SK-N-SH (cell line): ENCODE measurements around the gene PSMD13. TPM values are rescaled to one million over a fixed set of nuclear protein-coding genes. Genes with fewer than 3 reads are reported as not detected.
"Not testable (repeated sequence)": the region's sequence is repeated elsewhere in the genome, so short reads cannot be mapped to it uniquely, and the experiment has no call there.

Experiments used
- CTCF ChIA-PET: fragments of 300-600, 350-600 bp; formaldehyde crosslinking; extraction: SDS; loops from one replicate; lab custom pipeline; 2021; lab: Yijun Ruan, JAX
- POLR2A ChIA-PET: fragments of 350-600 bp; sonication (Branson Sonifier 250); formaldehyde crosslinking; extraction: SDS; loops from one replicate; lab custom pipeline; 2020; ENCODE audit warnings: antibody characterized with exemption, inconsistent platforms; lab: Yijun Ruan, JAX
- DNase-seq: peaks from one replicate; pipeline ENCODE4 v3.0.0; 2012
- H2AFZ ChIP-seq: fragments of 200-600 bp; sonication (generic); 2 replicates; pipeline ENCODE4 v1.8.1; 2016; ENCODE audit warnings: antibody characterized with exemption, mild to moderate bottlenecking, low read depth
- H3F3A ChIP-seq: fragments of 200-600 bp; sonication (generic); replicated peaks from 2 replicates; pipeline ENCODE3; 2016; ENCODE audit warnings: antibody characterized with exemption, mild to moderate bottlenecking; ENCODE audit not compliant: insufficient read depth
- H3K27ac ChIP-seq, 2 experiments: fragments of 200-500 bp in 1 of 2; fragments of 200-600 bp in 1 of 2; sonication (Bioruptor generic) in 1 of 2; sonication (generic), shearing (Covaris generic) in 1 of 2; 2 replicates each; pipeline versions ENCODE4 v1.5.1 to v1.6.1; 2014 to 2016; ENCODE audit warnings: low read depth in 2 of 2, inconsistent platforms in 1 of 2, low read length in 1 of 2, mild to moderate bottlenecking in 1 of 2, mixed read lengths in 1 of 2
- H3K27me3 ChIP-seq: fragments of 200-600 bp; sonication (generic), shearing (Covaris generic); 2 replicates; pipeline ENCODE4 v1.6.1; 2016; ENCODE audit warnings: mixed run types; ENCODE audit not compliant: insufficient read depth
- H3K36me3 ChIP-seq, 2 experiments: fragments of 200-500 bp in 1 of 2; fragments of 200-600 bp in 1 of 2; sonication (Bioruptor generic) in 1 of 2; sonication (generic) in 1 of 2; replicated peaks in 1 of 2; 2 replicates each; pipeline versions ENCODE3 to v1.5.1; 2014 to 2016; ENCODE audit warnings: low read length in 1 of 2, mild to moderate bottlenecking in 1 of 2; ENCODE audit not compliant: insufficient read depth in 2 of 2, control insufficient read depth in 1 of 2
- H3K4me1 ChIP-seq, 2 experiments: fragments of 200-500 bp in 1 of 2; fragments of 200-600 bp in 1 of 2; sonication (Bioruptor generic) in 1 of 2; sonication (generic), shearing (Covaris generic) in 1 of 2; 2 replicates each; pipeline versions ENCODE4 v1.5.1 to v1.6.1; 2014 to 2016; ENCODE audit warnings: low read depth in 1 of 2, low read length in 1 of 2, mixed run types in 1 of 2; ENCODE audit not compliant: insufficient read depth in 2 of 2, control insufficient read depth in 1 of 2
- H3K4me2 ChIP-seq: fragments of 200-600 bp; sonication (generic), shearing (Covaris generic); 2 replicates; pipeline ENCODE4 v1.6.1; 2017; ENCODE audit warnings: mixed run types
- H3K4me3 ChIP-seq, 2 experiments: fragments of 200-500 bp in 1 of 2; fragments of 200-600 bp in 1 of 2; sonication (Bioruptor generic) in 1 of 2; sonication (generic), shearing (Covaris generic) in 1 of 2; 2 replicates each; pipeline versions ENCODE4 v1.5.1 to v1.8.1; 2014 to 2016; ENCODE audit warnings: low read depth in 2 of 2, inconsistent platforms in 1 of 2, low read length in 1 of 2, mild to moderate bottlenecking in 1 of 2, mixed read lengths in 1 of 2, moderate library complexity in 1 of 2
- H3K79me2 ChIP-seq: fragments of 200-600 bp; sonication (generic); 2 replicates; pipeline ENCODE4 v1.8.1; 2017; ENCODE audit warnings: mild to moderate bottlenecking; ENCODE audit not compliant: insufficient read depth
- H3K9ac ChIP-seq: fragments of 200-600 bp; sonication (generic); 2 replicates; pipeline ENCODE4 v1.6.1; 2017; ENCODE audit warnings: mixed run types
- H3K9me2 ChIP-seq: fragments of 200-600 bp; sonication (generic); 2 replicates; pipeline ENCODE4 v1.6.1; 2017; ENCODE audit warnings: mixed run types
- H3K9me3 ChIP-seq: fragments of 200-600 bp; sonication (generic); 2 replicates; pipeline ENCODE4 v1.6.1; 2017; ENCODE audit warnings: mixed run types, mild to moderate bottlenecking, moderate library complexity
- H4K20me1 ChIP-seq: fragments of 200-600 bp; sonication (generic); 2 replicates; pipeline ENCODE4 v1.6.1; 2017; ENCODE audit warnings: mild to moderate bottlenecking, mixed run types; ENCODE audit not compliant: insufficient read depth
- RAD21 ChIP-seq: IDR thresholded peaks from 2 replicates; pipeline ENCODE4 v1.6.1; 2012; ENCODE audit warnings: mild to moderate bottlenecking, low read length
- SMC3 ChIP-seq: IDR thresholded peaks from 2 replicates; pipeline ENCODE4 v1.6.1; 2012; ENCODE audit warnings: low read depth, low read length, improper control_type of control experiment
- WGBS: methylation state at CpG from one replicate; pipeline ENCODE4 v1.1.6; 2017; ENCODE audit warnings: low lambda C conversion rate; 5-methylcytosine and 5-hydroxymethylcytosine counted together
- polyA plus RNA-seq, 3 experiments: library from polyadenylated mRNA; depleted of rRNA; stranded (reverse); fragments of >200 nt; gene quantifications; 2 replicates each; pipeline ENCODE4 v1.2.3, GENCODE V29; 2012
- TF ChIP-seq, protein P1 (sequence below): fragments of 200-600 bp; sonication (generic); IDR thresholded peaks from 2 replicates; pipeline ENCODE4 v1.6.1; 2017; ENCODE audit warnings: antibody characterized with exemption, mild to moderate bottlenecking, moderate library complexity

Gene PSMD13
- polyA plus RNA-seq, 1 of the 3 experiments (the other 2 are of a cell fraction), result 196 TPM

GRCh38 chr11:190546-190945, 46.2 kb upstream of the PSMD13 start:
- H3K4me2 ChIP-seq, H3K36me3 ChIP-seq, H3K27ac ChIP-seq, H3K9me3 ChIP-seq, H3K4me3 ChIP-seq, H3K4me1 ChIP-seq, H3F3A ChIP-seq, H4K20me1 ChIP-seq, DNase-seq, H2AFZ ChIP-seq, H3K79me2 ChIP-seq, H3K9ac ChIP-seq, H3K9me2 ChIP-seq, POLR2A ChIA-PET, CTCF ChIA-PET, H3K27me3 ChIP-seq: not testable (repeated sequence)
- 58% methylated on average over 5 of the region's 5 CpGs for WGBS

DNA sequence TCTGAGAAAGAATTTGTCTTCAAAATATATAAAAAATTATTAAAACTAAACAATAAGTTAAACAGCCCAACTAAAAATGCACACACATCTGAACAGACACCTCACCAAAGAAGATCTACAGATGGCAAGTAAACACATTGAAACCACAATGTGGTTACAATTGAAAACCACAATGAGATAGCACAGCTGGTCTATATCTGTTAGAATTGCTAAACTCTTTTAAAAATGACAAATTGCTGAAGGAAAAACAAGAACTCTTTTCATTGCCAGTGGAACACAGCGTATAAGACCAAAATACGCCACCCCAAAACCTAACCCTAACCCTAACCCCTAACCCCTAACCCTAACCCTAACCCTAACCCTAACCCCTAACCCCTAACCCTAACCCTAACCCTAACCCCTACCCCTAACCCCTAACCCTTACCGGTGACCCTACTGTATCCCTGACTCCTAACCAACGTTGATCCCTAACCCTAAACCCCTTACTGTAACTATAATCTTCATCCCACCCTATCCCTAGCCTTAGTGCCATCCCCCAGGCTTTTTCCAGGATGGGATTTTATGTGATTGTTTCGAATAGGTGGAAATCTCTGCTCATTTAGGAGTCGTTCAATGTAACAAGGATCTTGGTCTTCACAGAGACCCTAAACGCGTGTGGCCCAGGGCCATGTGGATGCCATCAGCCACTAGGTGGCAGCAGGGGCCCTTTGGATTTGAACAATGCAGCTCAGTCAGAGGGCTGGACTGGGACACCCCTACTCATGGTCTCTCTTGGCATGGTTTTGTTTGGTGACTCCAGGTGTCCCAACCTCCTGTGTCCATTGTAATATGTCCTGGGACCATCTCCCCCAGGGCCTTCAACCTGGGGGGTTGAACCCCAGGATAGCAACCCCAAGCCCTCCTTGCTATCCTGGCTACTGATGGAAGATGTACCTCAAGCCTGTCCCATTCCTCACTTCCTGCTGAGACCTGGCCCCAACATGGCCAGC, 45.0 kb upstream of the PSMD13 start:
- H3K4me2 ChIP-seq, H3F3A ChIP-seq, H3K4me3 ChIP-seq, H3K79me2 ChIP-seq, POLR2A ChIA-PET, H3K4me1 ChIP-seq, H2AFZ ChIP-seq, H4K20me1 ChIP-seq, H3K27ac ChIP-seq, H3K27me3 ChIP-seq, DNase-seq, H3K9me3 ChIP-seq, CTCF ChIA-PET, H3K9me2 ChIP-seq, H3K36me3 ChIP-seq, H3K9ac ChIP-seq: not testable (repeated sequence)
- 71% methylated on average over 4 of the region's 8 CpGs for WGBS
- TF ChIP-seq, protein P1, sequence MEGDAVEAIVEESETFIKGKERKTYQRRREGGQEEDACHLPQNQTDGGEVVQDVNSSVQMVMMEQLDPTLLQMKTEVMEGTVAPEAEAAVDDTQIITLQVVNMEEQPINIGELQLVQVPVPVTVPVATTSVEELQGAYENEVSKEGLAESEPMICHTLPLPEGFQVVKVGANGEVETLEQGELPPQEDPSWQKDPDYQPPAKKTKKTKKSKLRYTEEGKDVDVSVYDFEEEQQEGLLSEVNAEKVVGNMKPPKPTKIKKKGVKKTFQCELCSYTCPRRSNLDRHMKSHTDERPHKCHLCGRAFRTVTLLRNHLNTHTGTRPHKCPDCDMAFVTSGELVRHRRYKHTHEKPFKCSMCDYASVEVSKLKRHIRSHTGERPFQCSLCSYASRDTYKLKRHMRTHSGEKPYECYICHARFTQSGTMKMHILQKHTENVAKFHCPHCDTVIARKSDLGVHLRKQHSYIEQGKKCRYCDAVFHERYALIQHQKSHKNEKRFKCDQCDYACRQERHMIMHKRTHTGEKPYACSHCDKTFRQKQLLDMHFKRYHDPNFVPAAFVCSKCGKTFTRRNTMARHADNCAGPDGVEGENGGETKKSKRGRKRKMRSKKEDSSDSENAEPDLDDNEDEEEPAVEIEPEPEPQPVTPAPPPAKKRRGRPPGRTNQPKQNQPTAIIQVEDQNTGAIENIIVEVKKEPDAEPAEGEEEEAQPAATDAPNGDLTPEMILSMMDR, result peak; percentile 57
- TF ChIP-seq RAD21 (peak; percentile 19; the same call in 1 of the 2 replicates), SMC3 (0 out of 2 replicates have a peak, but pooled peaks have one; percentile 6)

DNA sequence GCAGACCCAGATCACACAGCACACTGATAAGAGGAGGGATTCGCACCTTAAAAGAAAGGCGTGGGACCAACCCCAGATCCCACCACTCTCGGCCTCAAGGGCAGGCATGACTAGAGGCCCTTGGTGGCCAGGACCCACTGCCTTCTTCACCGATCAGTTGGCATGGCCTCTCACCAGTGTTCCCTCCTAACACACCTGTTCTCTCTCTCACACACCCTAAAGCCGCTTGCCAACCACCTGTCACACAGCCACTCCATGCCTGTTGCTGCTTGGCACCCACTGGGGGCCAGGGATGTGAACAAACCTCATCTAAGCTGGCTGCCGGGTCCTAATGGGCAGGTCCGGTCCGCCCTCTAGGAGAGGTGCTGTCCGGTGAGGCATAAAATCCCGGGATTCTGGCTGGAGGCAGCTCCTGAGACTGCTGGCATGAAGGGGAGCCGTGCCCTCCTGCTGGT, 44.1 kb upstream of the PSMD13 start, which contains the start of gene SCGB1C1:
SCGB1C1 (plus strand) TSS at position 405 of the 455 bp plus-strand sequence; CDS start at position 427, 22 bp downstream.
- H3K79me2 ChIP-seq, CTCF ChIA-PET, H3F3A ChIP-seq, H3K4me1 ChIP-seq, H4K20me1 ChIP-seq, H3K9me3 ChIP-seq, POLR2A ChIA-PET, H3K4me3 ChIP-seq, H3K27me3 ChIP-seq, H3K27ac ChIP-seq, H3K9ac ChIP-seq, H3K4me2 ChIP-seq, H3K36me3 ChIP-seq, DNase-seq, H3K9me2 ChIP-seq, H2AFZ ChIP-seq: not testable (repeated sequence)
- WGBS, result 66% methylated on average over 4 of the region's 11 CpGs

DNA sequence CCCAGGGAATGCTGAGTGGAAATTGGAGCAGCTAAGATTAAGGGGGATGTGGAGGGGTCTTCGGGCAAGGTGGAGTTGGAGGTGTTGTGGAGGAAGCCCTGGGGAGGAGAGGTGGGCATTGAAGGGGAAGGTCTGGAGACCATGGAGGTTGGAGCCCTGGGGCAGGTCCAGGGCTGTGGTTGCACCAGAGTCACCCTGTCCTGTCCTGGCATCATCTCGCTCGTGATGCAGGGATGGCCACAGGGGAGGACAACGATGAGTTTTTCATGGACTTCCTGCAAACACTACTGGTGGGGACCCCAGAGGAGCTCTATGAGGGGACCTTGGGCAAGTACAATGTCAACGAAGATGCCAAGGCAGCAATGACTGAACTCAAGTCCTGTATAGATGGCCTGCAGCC, 43.3 kb upstream of the PSMD13 start:
- H2AFZ ChIP-seq, H3K9me2 ChIP-seq, CTCF ChIA-PET, H3K9me3 ChIP-seq, H3K4me2 ChIP-seq, DNase-seq, H3F3A ChIP-seq, H4K20me1 ChIP-seq, H3K4me3 ChIP-seq, H3K36me3 ChIP-seq, H3K27me3 ChIP-seq, H3K9ac ChIP-seq, POLR2A ChIA-PET, H3K4me1 ChIP-seq, H3K27ac ChIP-seq, H3K79me2 ChIP-seq: not testable (repeated sequence)
- 29% methylated on average over 4 of the region's 5 CpGs for WGBS
